ENCODE data around the gene RBPJL.

DNA sequence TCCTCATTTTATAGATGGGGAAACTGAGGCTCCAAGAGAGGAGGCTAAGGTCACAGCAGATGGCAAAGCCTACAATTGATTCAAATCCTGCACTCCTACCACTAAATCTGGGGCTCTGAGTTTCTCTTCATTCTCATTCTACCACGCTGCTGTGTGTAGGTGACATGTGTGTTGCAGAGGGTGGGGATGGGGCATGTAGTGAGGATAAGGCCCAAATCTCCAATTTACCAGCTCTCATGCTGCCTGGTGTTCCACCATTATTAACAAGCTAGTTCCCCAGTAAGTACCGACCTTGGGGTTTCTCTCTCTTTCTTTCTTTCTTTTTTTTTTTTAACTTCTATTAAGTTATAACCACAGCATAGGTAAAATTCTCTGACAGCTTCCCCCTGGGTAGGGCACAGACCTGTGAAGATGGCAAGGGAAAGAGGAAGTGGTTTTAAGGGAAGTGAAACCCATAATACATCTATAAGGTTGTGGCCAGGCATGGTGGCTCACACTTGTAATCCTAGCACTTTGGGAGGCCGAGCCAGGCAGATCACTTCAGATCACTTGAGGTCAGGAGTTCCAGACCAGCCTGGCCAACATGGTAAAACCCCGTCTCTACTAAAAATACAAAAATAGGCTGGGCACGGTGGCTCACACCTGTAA lies 14.4 kb downstream of the RBPJL start:
- TF ChIP-seq KLF16 (CRISPR knock-in tag; IDR thresholded peaks at IDR 0.05): no peak
- TF ChIP-seq TCF12 (IDR thresholded peaks at IDR 0.05): no peak
- no peak for TF ChIP-seq TCF12 (CRISPR knock-in tag; IDR thresholded peaks at IDR 0.05)
- no peak for TF ChIP-seq RFX5 (IDR thresholded peaks at IDR 0.05; ENCODE audit: low read depth, low read length)
- no peak for TF ChIP-seq ZNF17 (CRISPR knock-in tag; IDR thresholded peaks at IDR 0.05)
- no peak for TF ChIP-seq CREB1 (IDR thresholded peaks at IDR 0.05)
- no peak for TF ChIP-seq CREB1 (CRISPR knock-in tag; IDR thresholded peaks at IDR 0.05)
- TF ChIP-seq, protein P1, sequence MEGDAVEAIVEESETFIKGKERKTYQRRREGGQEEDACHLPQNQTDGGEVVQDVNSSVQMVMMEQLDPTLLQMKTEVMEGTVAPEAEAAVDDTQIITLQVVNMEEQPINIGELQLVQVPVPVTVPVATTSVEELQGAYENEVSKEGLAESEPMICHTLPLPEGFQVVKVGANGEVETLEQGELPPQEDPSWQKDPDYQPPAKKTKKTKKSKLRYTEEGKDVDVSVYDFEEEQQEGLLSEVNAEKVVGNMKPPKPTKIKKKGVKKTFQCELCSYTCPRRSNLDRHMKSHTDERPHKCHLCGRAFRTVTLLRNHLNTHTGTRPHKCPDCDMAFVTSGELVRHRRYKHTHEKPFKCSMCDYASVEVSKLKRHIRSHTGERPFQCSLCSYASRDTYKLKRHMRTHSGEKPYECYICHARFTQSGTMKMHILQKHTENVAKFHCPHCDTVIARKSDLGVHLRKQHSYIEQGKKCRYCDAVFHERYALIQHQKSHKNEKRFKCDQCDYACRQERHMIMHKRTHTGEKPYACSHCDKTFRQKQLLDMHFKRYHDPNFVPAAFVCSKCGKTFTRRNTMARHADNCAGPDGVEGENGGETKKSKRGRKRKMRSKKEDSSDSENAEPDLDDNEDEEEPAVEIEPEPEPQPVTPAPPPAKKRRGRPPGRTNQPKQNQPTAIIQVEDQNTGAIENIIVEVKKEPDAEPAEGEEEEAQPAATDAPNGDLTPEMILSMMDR (CRISPR knock-in tag; IDR thresholded peaks at IDR 0.05): no peak
- TF ChIP-seq FOXM1 (CRISPR knock-in tag; IDR thresholded peaks at IDR 0.05): no peak

Data from HepG2 (cell line).